HG02885 (cell line): ENCODE results near the gene DZIP1.
A peak's percentile ranks its signal among the peaks of the same experiment; 100 is the strongest.

ENCODE experiments used
- ATAC-seq: cut with Tn5 transposase; IDR thresholded peaks from one replicate; pipeline ENCODE4 v1.9.1; 2021; ENCODE audit warnings: mild to moderate bottlenecking; ENCODE audit not compliant: unreplicated experiment, poor library complexity

DZIP1 gene

DNA sequence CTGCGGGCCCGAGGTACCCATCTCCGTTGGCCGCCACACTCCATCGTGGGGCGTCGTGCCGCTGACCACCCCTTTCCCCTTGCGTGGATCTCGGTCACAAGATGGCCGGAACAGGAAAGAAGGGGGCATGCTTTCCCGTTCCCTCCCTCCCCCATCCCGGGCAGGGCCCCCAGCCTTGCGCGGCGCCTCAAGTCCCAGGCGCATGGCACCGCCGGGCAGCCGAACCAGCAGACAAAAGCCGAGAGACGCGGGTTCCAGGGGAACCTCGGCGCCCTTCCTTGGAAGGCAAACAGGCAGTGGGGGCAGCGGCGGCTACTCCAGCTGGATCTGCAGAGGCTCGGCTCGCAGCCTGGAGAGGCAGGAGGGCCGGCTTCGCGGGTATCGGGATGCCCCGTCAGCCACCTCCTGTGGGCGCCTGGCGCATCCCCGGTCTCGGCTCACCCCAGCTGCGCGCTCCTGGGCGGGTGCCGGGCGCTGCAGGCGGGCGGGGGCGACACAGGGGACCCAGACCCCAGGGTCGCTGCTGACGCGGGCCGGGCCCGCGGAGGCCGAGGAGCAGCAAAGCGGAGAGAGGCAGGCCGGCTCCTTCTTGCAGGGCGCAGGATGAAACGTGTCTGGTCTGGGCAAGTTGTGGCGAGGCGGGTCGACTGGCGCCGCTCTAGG, 439 bp downstream of the DZIP1 start:
- ATAC-seq, result peak; percentile 45

DNA sequence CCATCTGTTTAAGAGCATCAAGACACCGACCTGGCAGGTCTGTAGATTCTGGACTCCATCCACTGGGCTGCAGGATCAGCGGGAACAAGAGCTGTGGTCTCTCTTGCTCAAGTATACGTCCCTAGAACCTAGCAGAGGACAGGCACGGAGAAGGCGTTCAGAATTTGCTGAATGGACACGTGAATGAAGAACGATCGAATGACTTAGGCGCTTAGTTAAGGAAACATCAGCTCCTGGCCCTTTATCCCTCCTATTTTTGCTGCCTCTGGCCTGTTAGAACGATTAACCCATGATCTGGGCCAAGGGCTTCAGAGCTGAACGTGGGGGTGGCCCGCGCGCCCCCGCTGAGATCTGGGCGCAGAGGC, 953 bp downstream of the DZIP1 start:
- no peak for ATAC-seq

DNA sequence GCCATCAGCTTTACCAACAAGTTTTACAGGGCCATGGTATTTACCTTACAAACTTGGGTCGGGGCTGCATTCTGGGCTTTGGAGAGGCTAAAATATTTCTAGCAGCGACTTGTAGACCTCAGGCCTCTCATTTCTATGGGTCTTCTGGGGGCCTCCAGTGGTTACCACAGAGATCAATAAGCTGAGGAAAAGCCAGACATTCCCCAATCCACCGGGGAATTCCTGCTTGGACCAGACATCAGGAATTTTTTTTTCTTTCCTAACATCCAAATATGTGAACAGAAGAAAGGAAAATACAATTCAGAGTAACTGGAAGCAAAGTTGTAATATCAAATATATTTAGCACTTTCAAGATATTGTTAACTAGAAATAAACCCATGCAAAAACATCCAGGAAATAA, 1.5 kb downstream of the DZIP1 start:
- ATAC-seq, result no peak

GRCh38 chr13:95642028-95642621, 2.4 kb downstream of the DZIP1 start:
- no peak for ATAC-seq

GRCh38 chr13:95641291-95642027, 3.0 kb downstream of the DZIP1 start:
- ATAC-seq, result no peak

DNA sequence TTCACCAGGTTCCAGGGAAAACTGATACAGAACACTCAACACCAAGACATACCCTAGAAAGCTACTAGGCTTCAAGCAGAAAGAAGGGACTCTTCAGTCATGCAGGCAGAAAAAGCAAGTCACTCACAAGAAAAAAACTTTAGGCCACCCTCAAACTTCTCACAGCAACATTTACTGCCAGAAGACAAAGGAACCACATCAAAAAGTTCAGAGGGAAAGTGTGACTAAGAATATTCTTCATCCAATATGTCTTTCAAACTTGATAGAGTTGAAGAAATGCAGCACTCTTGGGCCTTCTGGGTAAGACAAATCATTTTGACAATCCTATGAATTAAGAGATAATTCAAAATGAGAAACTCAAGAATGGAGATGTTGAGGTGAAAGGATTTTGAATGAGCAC, 7.7 kb downstream of the DZIP1 start:
- no peak for ATAC-seq

- no peak for ATAC-seq
These were observed 13.9 kb downstream of the DZIP1 start for GRCh38 chr13:95630593-95630992.

GRCh38 chr13:95629071-95629470, 15.4 kb downstream of the DZIP1 start:
- ATAC-seq, result no peak

DNA sequence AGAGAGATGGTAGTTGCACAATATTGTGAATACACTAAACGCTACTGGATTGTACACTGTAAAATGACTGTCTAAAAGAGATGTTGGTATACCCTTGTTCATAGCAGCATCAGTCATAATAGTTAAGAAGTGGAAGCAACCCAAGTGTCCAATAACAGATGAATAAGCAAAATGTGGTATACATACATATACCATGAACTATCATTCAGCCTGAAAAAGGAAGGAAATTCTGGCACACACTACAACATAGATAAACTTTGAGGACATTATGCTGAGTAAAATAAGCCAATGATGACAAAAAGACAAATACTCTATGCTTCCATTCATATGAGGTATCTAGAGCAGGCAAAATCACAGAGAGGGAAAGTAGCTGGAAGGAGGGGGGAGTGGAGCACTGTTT, 16.0 kb downstream of the DZIP1 start:
- no peak for ATAC-seq

DNA sequence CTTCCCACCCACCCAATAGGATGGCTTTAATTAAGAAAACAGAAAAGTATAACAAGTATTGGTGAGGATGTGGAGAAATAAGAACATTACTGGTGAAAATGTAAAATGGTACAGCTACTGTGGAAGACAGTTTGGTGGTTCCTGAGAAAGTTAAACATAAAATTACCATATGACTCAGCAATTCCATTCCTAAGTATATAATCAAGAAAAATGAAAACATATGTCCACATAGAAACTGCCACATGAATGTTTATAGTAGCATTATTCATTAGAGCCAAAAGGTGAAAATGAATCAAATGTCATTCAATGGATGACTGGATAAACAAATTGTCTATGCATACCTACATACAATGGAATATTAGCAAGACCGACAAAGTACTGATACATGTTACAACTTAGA, 16.9 kb downstream of the DZIP1 start:
- no peak for ATAC-seq

DNA sequence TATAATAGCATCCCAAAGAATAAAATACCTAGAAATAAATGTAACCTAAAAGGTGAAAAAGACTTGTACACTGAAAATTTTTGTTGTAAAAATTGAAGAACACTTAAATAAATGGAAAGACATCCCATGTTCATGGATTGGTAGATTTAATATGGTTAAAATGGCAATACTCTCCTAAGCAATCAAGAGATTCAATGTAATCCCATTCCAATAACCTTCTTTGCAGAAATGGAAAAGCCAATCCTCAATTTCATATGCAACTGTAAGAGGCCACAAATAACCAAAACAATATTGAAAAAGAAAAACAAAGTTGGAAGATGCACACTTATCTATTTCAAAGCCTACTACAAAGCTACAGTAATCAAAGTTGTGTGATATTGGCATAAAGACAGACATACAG, 17.7 kb downstream of the DZIP1 start:
- no peak for ATAC-seq

DNA sequence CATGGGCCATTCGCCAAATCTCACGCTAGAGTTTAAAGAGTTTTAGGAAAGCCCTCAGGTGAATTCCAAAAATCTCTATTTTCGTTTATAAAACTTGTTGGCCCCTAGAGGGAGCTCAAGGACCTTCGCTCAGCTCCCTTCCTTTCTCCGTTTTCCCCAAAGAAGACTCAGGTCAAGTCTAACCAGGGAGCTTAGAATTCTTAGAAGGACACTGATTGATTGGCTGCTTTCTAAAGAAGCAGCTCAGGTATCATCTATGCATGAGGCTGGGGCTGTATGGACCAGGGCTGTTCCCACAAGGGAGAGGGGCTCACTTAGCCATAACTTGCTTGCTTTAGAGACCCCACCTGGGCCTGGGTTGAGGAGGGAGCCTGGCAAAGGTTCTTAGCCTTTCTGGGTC, 20.5 kb downstream of the DZIP1 start:
- ATAC-seq, result peak; percentile 66

- ATAC-seq, result no peak
These were observed 21.4 kb downstream of the DZIP1 start for GRCh38 chr13:95623141-95623540.

GRCh38 chr13:95620825-95621498, 23.5 kb downstream of the DZIP1 start:
- no peak for ATAC-seq

- ATAC-seq, result no peak
These were observed 24.3 kb downstream of the DZIP1 start for GRCh38 chr13:95620030-95620824.

DNA sequence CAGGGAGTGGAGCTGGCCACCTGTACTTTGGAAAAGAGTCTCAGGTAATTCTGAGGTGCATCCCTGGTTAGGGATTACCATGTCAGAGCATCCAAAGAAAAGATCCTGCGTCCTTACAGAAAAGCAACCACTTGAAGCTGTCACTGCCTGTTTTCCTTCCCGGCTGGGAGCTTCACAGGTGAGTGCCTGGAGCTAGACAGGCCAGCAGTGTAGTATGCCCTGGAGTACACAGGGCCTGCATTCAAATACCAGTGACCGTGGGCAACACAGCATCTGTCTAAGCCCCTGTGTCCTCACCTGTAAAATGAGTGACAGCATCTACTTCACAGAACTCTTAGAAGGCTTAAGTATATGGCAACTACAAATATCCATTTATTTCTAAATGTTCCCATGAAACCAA, 29.0 kb downstream of the DZIP1 start:
- no peak for ATAC-seq

DNA sequence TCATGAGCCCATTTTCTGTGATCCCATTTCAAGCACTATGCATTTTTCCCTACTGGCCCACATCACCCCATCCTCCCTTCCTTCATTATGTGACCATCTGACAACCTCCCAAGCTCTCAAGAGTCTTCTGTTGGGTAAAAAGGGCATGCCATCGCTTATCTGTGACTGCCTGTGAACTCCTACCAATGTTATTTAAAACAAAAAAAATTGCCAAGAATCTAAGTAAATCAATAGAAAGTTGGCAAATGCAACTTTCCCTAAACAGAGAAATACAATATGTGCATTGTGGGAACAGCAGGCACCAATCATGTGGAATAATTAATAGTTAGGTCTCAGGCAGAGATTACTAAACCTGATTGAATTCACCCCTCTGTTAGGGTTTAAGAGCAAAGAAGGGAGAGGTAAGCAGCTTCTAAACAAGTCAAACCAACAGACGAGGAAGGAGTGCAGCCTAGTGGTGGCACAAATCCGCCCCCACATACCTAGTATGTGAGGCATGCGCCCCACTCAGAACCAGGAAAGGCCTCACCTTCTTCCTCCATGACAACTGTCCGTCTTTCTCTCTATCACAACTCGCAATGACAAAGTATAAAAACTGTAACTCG, 29.8 kb downstream of the DZIP1 start:
- no peak for ATAC-seq

DNA sequence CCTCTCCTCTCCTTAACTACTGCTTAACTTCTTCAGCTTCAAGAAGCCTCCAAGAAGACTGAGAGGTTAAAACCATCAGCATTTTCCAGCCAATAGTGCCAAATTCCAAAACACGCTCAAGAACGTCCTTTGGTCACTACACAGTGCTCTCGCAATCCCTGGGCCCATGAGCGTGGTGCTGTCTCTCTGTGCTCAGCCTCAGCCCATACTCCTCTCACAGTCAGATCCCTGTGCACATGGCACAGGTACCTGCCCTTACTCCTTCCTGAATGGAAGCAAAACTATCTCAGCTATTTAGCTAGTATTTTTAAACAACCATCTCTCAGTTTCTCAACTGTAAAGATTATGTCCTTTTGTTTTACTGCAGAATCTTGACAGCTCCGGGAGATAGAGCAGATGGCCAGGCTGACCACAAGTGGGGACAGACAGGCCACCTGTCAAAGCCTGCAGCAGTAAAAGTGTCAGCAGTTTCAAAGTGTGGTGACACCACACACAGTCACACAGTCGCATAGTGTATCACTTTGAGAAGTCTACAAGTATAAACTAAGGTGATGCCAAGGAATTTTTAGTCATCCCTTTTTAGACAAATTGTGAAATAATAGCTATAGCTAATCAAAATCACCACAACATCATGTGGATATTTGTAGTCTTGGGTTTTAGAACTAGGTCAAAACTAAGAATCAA, 35.7 kb downstream of the DZIP1 start:
- ATAC-seq, result no peak

GRCh38 chr13:95607366-95607765, 37.1 kb downstream of the DZIP1 start:
- no peak for ATAC-seq
